H9 (cell line): Measurements from ENCODE around the gene SLC6A18. TPM values are rescaled to one million over a fixed set of nuclear protein-coding genes. Genes with fewer than 3 reads are reported as not detected.

ENCODE experiments used
- DNase-seq: peaks from one replicate; pipeline ENCODE4 v3.0.0-alpha.2; 2017
- H2AFZ ChIP-seq: one replicate; pipeline ENCODE4 v1.6.1; 2013; ENCODE audit warnings: mild to moderate bottlenecking, low read length, control low read depth, moderate library complexity
- H2AK5ac ChIP-seq: 2 replicates; pipeline ENCODE4 v1.6.1; 2013; ENCODE audit warnings: low read length, control low read depth, mixed read lengths; ENCODE audit not compliant: insufficient read length
- H2BK120ac ChIP-seq: one replicate; pipeline ENCODE4 v1.6.1; 2013; ENCODE audit warnings: low read depth, mild to moderate bottlenecking, low read length, control low read depth, inconsistent platforms; ENCODE audit not compliant: poor library complexity, severe bottlenecking
- H2BK12ac ChIP-seq: 2 replicates; pipeline ENCODE4 v1.6.1; 2013; ENCODE audit warnings: low read length, control low read depth, mixed read lengths, low read depth; ENCODE audit not compliant: insufficient read length
- H2BK15ac ChIP-seq: 2 replicates; pipeline ENCODE4 v1.6.1; 2013; ENCODE audit warnings: low read depth, low read length, control low read depth
- H2BK20ac ChIP-seq: one replicate; pipeline ENCODE4 v1.6.1; 2013; ENCODE audit warnings: low read depth, mild to moderate bottlenecking, low read length, control low read depth, inconsistent platforms; ENCODE audit not compliant: poor library complexity, severe bottlenecking
- H2BK5ac ChIP-seq: 2 replicates; pipeline ENCODE4 v1.6.1; 2013; ENCODE audit warnings: low read length, control low read depth, mixed read lengths; ENCODE audit not compliant: insufficient read length
- H3K14ac ChIP-seq: 2 replicates; pipeline ENCODE4 v1.6.1; 2013; ENCODE audit warnings: low read length, control low read depth; ENCODE audit not compliant: insufficient read depth
- H3K18ac ChIP-seq: 2 replicates; pipeline ENCODE4 v1.6.1; 2013; ENCODE audit warnings: low read depth, mild to moderate bottlenecking, mixed read lengths, low read length, control low read depth; ENCODE audit not compliant: insufficient read length
- H3K23ac ChIP-seq: 2 replicates; pipeline ENCODE4 v1.6.1; 2013; ENCODE audit warnings: low read length, control low read depth, mixed read lengths, low read depth; ENCODE audit not compliant: insufficient read length
- H3K23me2 ChIP-seq: 2 replicates; pipeline ENCODE4 v1.6.1; 2013; ENCODE audit warnings: low read depth, mild to moderate bottlenecking, mixed read lengths, low read length, control low read depth; ENCODE audit not compliant: insufficient read length, poor library complexity, severe bottlenecking
- H3K27ac ChIP-seq: 2 replicates; pipeline ENCODE4 v1.5.1; 2013; ENCODE audit warnings: low read length, control low read depth, mixed read lengths, low read depth; ENCODE audit not compliant: insufficient read length
- H3K27me3 ChIP-seq: 2 replicates; pipeline ENCODE4 v1.6.1; 2013; ENCODE audit warnings: low read length, control low read depth, inconsistent platforms; ENCODE audit not compliant: insufficient read depth
- H3K4ac ChIP-seq: 2 replicates; pipeline ENCODE4 v1.6.1; 2013; ENCODE audit warnings: low read depth, mild to moderate bottlenecking, control low read depth, inconsistent platforms, low read length, moderate library complexity
- H3K4me1 ChIP-seq: 2 replicates; pipeline ENCODE4 v1.6.1; 2013; ENCODE audit warnings: low read length, control low read depth, inconsistent platforms; ENCODE audit not compliant: insufficient read depth
- H3K4me2 ChIP-seq: 2 replicates; pipeline ENCODE4 v1.6.1; 2013; ENCODE audit warnings: low read length, control low read depth, mixed read lengths; ENCODE audit not compliant: insufficient read length, insufficient read depth
- H3K56ac ChIP-seq: 2 replicates; pipeline ENCODE4 v1.6.1; 2013; ENCODE audit warnings: low read depth, mild to moderate bottlenecking, mixed read lengths, low read length, control low read depth; ENCODE audit not compliant: insufficient read length
- H3K79me1 ChIP-seq: 2 replicates; pipeline ENCODE4 v1.6.1; 2013; ENCODE audit warnings: low read depth, mild to moderate bottlenecking, moderate library complexity, low read length, control low read depth, inconsistent platforms; ENCODE audit not compliant: insufficient read depth, poor library complexity, severe bottlenecking
- H3K79me2 ChIP-seq: 2 replicates; pipeline ENCODE4 v1.6.1; 2013; ENCODE audit warnings: low read length, control low read depth, inconsistent platforms; ENCODE audit not compliant: insufficient read depth
- H3K9ac ChIP-seq: 2 replicates; pipeline ENCODE4 v1.6.1; 2013; ENCODE audit warnings: low read length, control low read depth, mixed read lengths; ENCODE audit not compliant: insufficient read length; ENCODE audit errors: extremely low read depth
- H3K9me3 ChIP-seq: one replicate; pipeline ENCODE4 v1.6.1; 2013; ENCODE audit warnings: low read depth, low read length, inconsistent platforms; ENCODE audit not compliant: control insufficient read depth
- H3T11ph ChIP-seq: one replicate; pipeline ENCODE4 v1.6.1; 2013; ENCODE audit warnings: mild to moderate bottlenecking, low read length, control low read depth, inconsistent platforms
- H4K20me1 ChIP-seq: one replicate; pipeline ENCODE4 v1.6.1; 2013; ENCODE audit not compliant: control insufficient read depth, insufficient read length, insufficient read depth
- H4K5ac ChIP-seq: 2 replicates; pipeline ENCODE4 v1.6.1; 2013; ENCODE audit warnings: low read depth, mild to moderate bottlenecking, mixed read lengths, low read length, control low read depth; ENCODE audit not compliant: insufficient read length
- H4K8ac ChIP-seq: replicated peaks from 2 replicates; pipeline ENCODE4 v1.6.1; 2013; ENCODE audit warnings: low read length, control low read depth, mixed read lengths, low read depth; ENCODE audit not compliant: insufficient read length
- H4K91ac ChIP-seq: 2 replicates; pipeline ENCODE4 v1.6.1; 2013; ENCODE audit warnings: low read depth, mild to moderate bottlenecking, moderate library complexity, mixed read lengths, low read length, control low read depth; ENCODE audit not compliant: insufficient read length
- H3K27ac Mint-ChIP-seq, 3 experiments: 2 replicates in 2 of 3; 3 replicates in 1 of 3; pipeline ENCODE4 v1.8.0; 2020 to 2021; ENCODE audit warnings: mixed read lengths in 3 of 3, mild to moderate bottlenecking in 1 of 3, moderate library complexity in 1 of 3
- H3K27me3 Mint-ChIP-seq: 2 replicates; pipeline ENCODE4 v1.8.0; 2021; ENCODE audit warnings: low read depth, mild to moderate bottlenecking, moderate library complexity, mixed read lengths
- H3K36me3 Mint-ChIP-seq, 3 experiments: 2 replicates in 2 of 3; 3 replicates in 1 of 3; pipeline ENCODE4 v1.8.0; 2020 to 2021; ENCODE audit warnings: low read depth in 3 of 3, mixed read lengths in 3 of 3; ENCODE audit not compliant: insufficient read depth in 1 of 3
- H3K4me1 Mint-ChIP-seq, 2 experiments: 2 replicates each; pipeline ENCODE4 v1.8.0; 2020; ENCODE audit warnings: mixed read lengths in 2 of 2
- H3K4me3 Mint-ChIP-seq, 2 experiments: 2 replicates in 1 of 2; 3 replicates in 1 of 2; pipeline ENCODE4 v1.8.0; 2020 to 2021; ENCODE audit warnings: mild to moderate bottlenecking in 2 of 2, mixed read lengths in 2 of 2, moderate library complexity in 1 of 2
- H3K9me3 Mint-ChIP-seq, 2 experiments: 2 replicates in 1 of 2; 3 replicates in 1 of 2; pipeline ENCODE4 v1.8.0; 2020; ENCODE audit warnings: mild to moderate bottlenecking in 2 of 2, mixed read lengths in 2 of 2, moderate library complexity in 1 of 2
- CTCF ChIP-seq: fragments of 200-600 bp; sonication (generic); conservative IDR thresholded peaks from 3 replicates; pipeline ENCODE4 v1.8.0; 2021; ENCODE audit warnings: antibody characterized with exemption, mild to moderate bottlenecking
- WGBS: extraction: QIAGEN DNeasy Blood & Tissue Kit; methylation state at CpG from one replicate; pipeline ENCODE4 v1.1.7; 2013; ENCODE audit warnings: missing lambda C conversion rate, low lambda C conversion rate, mixed read lengths; ENCODE audit not compliant: insufficient read length; ENCODE audit errors: extremely low coverage; 5-methylcytosine and 5-hydroxymethylcytosine counted together
- total RNA-seq: library from RNA; stranded (reverse); gene quantifications from 2 replicates; pipeline ENCODE4 v1.2.1, GENCODE V29; 2021

The SLC6A18 gene
- total RNA-seq, 1 experiment from 2014 or later = not detected

- Histone ChIP-seq H2AFZ (no peak overlapping the region), H2BK5ac (no peak overlapping the region), H3K27ac (no peak overlapping the region), H2BK20ac (no peak overlapping the region), H3K14ac (no peak overlapping the region; the same call in 1 of the 2 replicates), H3K23me2 (no peaks in the 10 kb centered on the region), H3K9me3 (no peaks in the 10 kb centered on the region), H3K56ac (no peak overlapping the region), H3K4ac (no peak overlapping the region), H4K91ac (no peak overlapping the region), H4K8ac (no peak overlapping the region), H3K27me3 (no peaks in the 10 kb centered on the region), H2BK120ac (no peak overlapping the region), H4K5ac (no peak overlapping the region), H3K23ac (no peak overlapping the region), H2AK5ac (no peak overlapping the region), H2BK15ac (no peak overlapping the region), H4K20me1 (no peaks in the 10 kb centered on the region), H3K9ac (no peak overlapping the region), H3K79me1 (no peaks in the 10 kb centered on the region), H3K4me2 (no peak overlapping the region), H3K4me1 (no peaks in the 10 kb centered on the region), H3K18ac (no peak overlapping the region), H3K79me2 (no peaks in the 10 kb centered on the region), H3T11ph (no peak overlapping the region), H2BK12ac (no peak overlapping the region)
- Mint-ChIP-seq H3K4me3 (no peak overlapping the region), H3K4me1 (peaks cover 5% of the 10 kb centered on the region in 2 experiments; a peak in 2 of 4 replicates), H3K27me3 (no peaks in the 10 kb centered on the region; the same call in 1 of the 2 replicates), H3K27ac (no peak overlapping the region; a peak in 1 of 7 replicates), H3K36me3 (no peaks in the 10 kb centered on the region), H3K9me3 (no peaks in the 10 kb centered on the region)
- WGBS = no CpG with 5 or more reads among the region's 27 CpGs
- no peak for DNase-seq
- TF ChIP-seq CTCF = no peak
Observed at GRCh38 chr5:1181451-1182359, 43.5 kb upstream of the SLC6A18 start.
